ENCODE measurements around the gene ABLIM1. TPM values are rescaled to one million over a fixed set of nuclear protein-coding genes. Genes with fewer than 3 reads are reported as not detected.

ABLIM1 gene
- total and polyA plus RNA-seq, 2 of the 4 experiments (the other 2 are of a cell fraction) = 7.7 to 9.9 TPM

DNA sequence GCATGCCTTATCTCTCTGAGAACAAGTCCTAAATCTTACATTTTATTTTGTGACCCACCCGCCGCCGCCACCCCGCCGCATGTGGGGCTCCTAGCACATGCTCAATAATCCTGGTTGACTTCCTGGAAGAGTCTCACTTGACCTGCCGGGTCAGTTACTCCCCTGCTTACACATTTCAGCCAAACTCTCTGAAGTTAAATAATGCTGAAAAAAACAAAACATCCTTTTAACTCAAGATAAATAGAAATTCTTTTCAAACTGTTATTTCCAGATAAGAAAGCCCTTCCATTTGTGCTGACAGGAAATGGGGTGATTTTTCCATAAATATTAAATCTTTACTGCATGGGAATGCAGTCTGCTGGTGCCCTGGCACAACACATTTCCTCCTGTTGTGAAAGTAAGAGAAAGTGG lies 123.5 kb downstream of the ABLIM1 start:
- no peaks in the 10 kb centered on the region for H3K4me1 ChIP-seq (ENCODE audit: control insufficient read depth, insufficient read depth, low read length)
- no peak overlapping the region for H3K23ac ChIP-seq (ENCODE audit: low read depth, low read length)
- H3K14ac ChIP-seq (replicated peaks; ENCODE audit: low read depth, low read length) = no peak overlapping the region
- ATAC-seq (ENCODE audit: low read depth) (no peak), DNase-seq (no peak)
- no peak overlapping the region for H4K91ac ChIP-seq (ENCODE audit: insufficient read depth, low read depth, low read length)
- peaks cover 4% of the 10 kb centered on the region for H3K9me3 ChIP-seq (ENCODE audit: control insufficient read depth, insufficient read depth, low read length)
- no peak overlapping the region for H3K9ac ChIP-seq (ENCODE audit: low read depth, low read length)
- no peak overlapping the region for H2BK20ac ChIP-seq (ENCODE audit: low read depth, low read length)
- no peaks in the 10 kb centered on the region for H3K36me3 ChIP-seq (ENCODE audit: control insufficient read depth, insufficient read depth, low read length)
- H3K18ac ChIP-seq (ENCODE audit: low read depth, low read length) = no peak overlapping the region
- no peaks in the 10 kb centered on the region for H3K79me1 ChIP-seq (ENCODE audit: low read depth in 1 of 2, low read length in 2 of 2)
- no peak overlapping the region for H2BK120ac ChIP-seq (ENCODE audit: low read depth, low read length)
- H3K9me1 ChIP-seq (ENCODE audit: insufficient read depth, low read length) = no peaks in the 10 kb centered on the region
- no peaks in the 10 kb centered on the region for H4K20me1 ChIP-seq (ENCODE audit: insufficient read depth, low read length)
- ChIA-PET POLR2A (ENCODE audit: unreplicated experiment) (no interaction called here), CTCF (no interaction called here)
- intact Hi-C loops (cut with micrococcal nuclease) (no loop called here), dilution Hi-C loops (cut with HindIII; ENCODE audit: low sequenced_read_pairs, unreplicated experiment) (no loop called here), in situ Hi-C loops (cut with MboI; ENCODE audit: low sequenced_read_pairs) (no loop called here)
- H3K4me3 ChIP-seq (ENCODE audit: insufficient read depth, low read depth, low read length) = no peak overlapping the region
- H3K56ac ChIP-seq (ENCODE audit: extremely low read depth, insufficient read depth, low read length) = no peak overlapping the region
- no peak overlapping the region for H2AFZ ChIP-seq (replicated peaks; ENCODE audit: low read length, poor library complexity)
- H4K8ac ChIP-seq (ENCODE audit: low read depth in 2 of 2, low read length in 2 of 2) = no peak overlapping the region
- H3K4me2 ChIP-seq (ENCODE audit: low read depth, low read length) = no peak overlapping the region
- no peak for TF ChIP-seq MAFK (IDR thresholded peaks at IDR 0.05; ENCODE audit: low read depth, low read length)
- no peak for TF ChIP-seq MAZ (IDR thresholded peaks at IDR 0.05; ENCODE audit: borderline replicate concordance, low read depth, low read length)
- TF ChIP-seq CHD1 (IDR thresholded peaks at IDR 0.05; ENCODE audit: low read depth, low read length) = no peak
- TF ChIP-seq RCOR1 (IDR thresholded peaks at IDR 0.05; ENCODE audit: insufficient replicate concordance, low read length) = no peak
- TF ChIP-seq ELK1 (IDR thresholded peaks at IDR 0.05; ENCODE audit: borderline replicate concordance, low read depth, low read length) = no peak
- no peak for TF ChIP-seq FOS (IDR thresholded peaks at IDR 0.05; ENCODE audit: low read depth, low read length)
- TF ChIP-seq POLR2A (IDR thresholded peaks at IDR 0.05; ENCODE audit: low read depth, low read length) = no peak
- TF ChIP-seq, protein P1, sequence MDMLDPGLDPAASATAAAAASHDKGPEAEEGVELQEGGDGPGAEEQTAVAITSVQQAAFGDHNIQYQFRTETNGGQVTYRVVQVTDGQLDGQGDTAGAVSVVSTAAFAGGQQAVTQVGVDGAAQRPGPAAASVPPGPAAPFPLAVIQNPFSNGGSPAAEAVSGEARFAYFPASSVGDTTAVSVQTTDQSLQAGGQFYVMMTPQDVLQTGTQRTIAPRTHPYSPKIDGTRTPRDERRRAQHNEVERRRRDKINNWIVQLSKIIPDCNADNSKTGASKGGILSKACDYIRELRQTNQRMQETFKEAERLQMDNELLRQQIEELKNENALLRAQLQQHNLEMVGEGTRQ (IDR thresholded peaks at IDR 0.05; ENCODE audit: low read depth, low read length) = no peak
- TF ChIP-seq CEBPB (IDR thresholded peaks at IDR 0.05; ENCODE audit: low read depth, low read length) = no peak
- TF ChIP-seq BHLHE40 (IDR thresholded peaks at IDR 0.05; ENCODE audit: low read depth, low read length) = no peak
- TF ChIP-seq RFX5 (IDR thresholded peaks at IDR 0.05; ENCODE audit: low read depth, low read length) = no peak
- H2AK5ac ChIP-seq (ENCODE audit: low read depth, low read length) = no peak overlapping the region
- H2AK9ac ChIP-seq (replicated peaks; ENCODE audit: low read depth, low read length, poor library complexity) = no peak overlapping the region
- H3K27ac ChIP-seq (ENCODE audit: insufficient read depth, low read length) = no peak overlapping the region
- no peak overlapping the region for H3K4ac ChIP-seq (ENCODE audit: low read depth, low read length)
- H2BK15ac ChIP-seq (ENCODE audit: low read depth, low read length) = no peak overlapping the region
- BruUV-seq (replicated peaks) = no TSS peak
- H4K5ac ChIP-seq (ENCODE audit: low read depth, low read length) = no peak overlapping the region
- H2BK5ac ChIP-seq (ENCODE audit: low read depth, low read length, poor library complexity, severe bottlenecking) = no peak overlapping the region
- H3K27me3 ChIP-seq (ENCODE audit: control insufficient read depth, insufficient read depth, low read length) = peaks cover 40% of the 10 kb centered on the region
- WGBS, 2 experiments (ENCODE audit: extremely low coverage in 2 of 2, insufficient read length in 1 of 2) = 79% methylated on average over 5 of the region's 6 CpGs; no CpG with 5 or more reads in 1 of the 2 experiments

Data from IMR-90 (cell line).